ENCODE data around the gene PTDSS2.
A peak's percentile ranks its signal among the peaks of the same experiment; 100 is the strongest.

Gene PTDSS2

GRCh38 chr11:506995-507726 lies 57.1 kb downstream of the PTDSS2 start, which contains the start of gene RNH1:
Gene RNH1 (minus strand): TSS chr11:507242. CDS start chr11:502162, 5,080 bp downstream.
- TF ChIP-seq CTCF (IDR thresholded peaks at IDR 0.05; ENCODE audit: extremely low read depth, missing control alignments), result no peak
- DNase-seq (ENCODE audit: low spot score), result peak; percentile 100

GRCh38 chr11:507727-508515 lies 57.8 kb downstream of the PTDSS2 start:
- no peak for DNase-seq (ENCODE audit: low spot score)
- no peak for TF ChIP-seq CTCF (IDR thresholded peaks at IDR 0.05; ENCODE audit: extremely low read depth, missing control alignments)

- TF ChIP-seq CTCF (IDR thresholded peaks at IDR 0.05; ENCODE audit: extremely low read depth, missing control alignments), result no peak
- DNase-seq (ENCODE audit: low spot score), result no peak
These were observed 58.9 kb downstream of the PTDSS2 start for GRCh38 chr11:508956-509355.

GRCh38 chr11:512761-513595 lies 62.9 kb downstream of the PTDSS2 start:
- no peak for TF ChIP-seq CTCF (IDR thresholded peaks at IDR 0.05; ENCODE audit: extremely low read depth, missing control alignments)
- no peak for DNase-seq (ENCODE audit: low spot score)

GRCh38 chr11:514606-515005 lies 64.5 kb downstream of the PTDSS2 start:
- DNase-seq (ENCODE audit: low spot score), result no peak

GRCh38 chr11:515131-515530 lies 65.1 kb downstream of the PTDSS2 start:
- no peak for TF ChIP-seq CTCF (IDR thresholded peaks at IDR 0.05; ENCODE audit: extremely low read depth, missing control alignments)
- DNase-seq (ENCODE audit: low spot score), result no peak

More at GRCh38 chr11:514606-515005, 64.5 kb downstream of the PTDSS2 start:
- no peak for TF ChIP-seq CTCF (IDR thresholded peaks at IDR 0.05; ENCODE audit: extremely low read depth, missing control alignments)
